ENCODE data around the gene SCCPDH.
"Not testable (repeated sequence)": the region's sequence is repeated elsewhere in the genome, so short reads cannot be mapped to it uniquely, and the experiment has no call there.

The SCCPDH gene

DNA sequence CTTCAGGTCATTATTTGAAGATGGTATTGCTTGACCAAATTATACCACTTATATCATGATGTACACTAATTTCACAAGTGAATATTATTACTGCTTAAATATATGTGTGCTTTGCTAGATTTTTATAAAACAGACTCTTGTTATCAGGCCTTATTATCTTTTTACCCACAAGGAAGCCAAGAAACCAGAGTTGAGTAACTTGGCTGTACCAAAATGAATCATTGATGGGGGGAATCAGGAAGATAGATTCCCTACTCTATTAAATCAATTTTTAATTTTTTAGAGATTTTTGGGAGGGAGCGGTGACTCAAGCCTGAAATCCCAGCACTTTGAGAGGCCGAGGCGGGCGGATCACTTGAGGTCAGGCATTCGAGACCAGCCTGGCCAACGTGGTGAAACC is 16.0 kb upstream of the SCCPDH start:
- no peak for DNase-seq

DNA sequence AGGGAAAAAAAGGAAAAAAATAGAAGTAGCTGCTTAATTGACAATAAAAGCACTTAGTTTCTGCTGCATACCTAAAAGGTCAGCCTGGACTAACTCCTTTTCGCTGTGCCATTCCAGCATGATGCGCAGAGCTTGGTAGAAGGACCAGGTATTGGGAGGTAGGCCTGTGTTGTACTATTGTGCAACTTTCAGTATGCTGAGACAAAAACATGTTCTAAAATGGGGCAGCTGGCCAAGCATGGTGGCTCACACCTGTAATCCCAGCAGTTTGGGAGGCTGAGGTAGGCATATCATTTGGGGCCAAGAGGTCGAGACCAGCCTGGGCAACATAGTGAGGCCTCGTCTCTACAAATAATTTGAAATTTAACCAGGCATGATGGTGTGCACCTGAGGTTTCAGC is 15.0 kb upstream of the SCCPDH start:
- DNase-seq, result no peak

DNA sequence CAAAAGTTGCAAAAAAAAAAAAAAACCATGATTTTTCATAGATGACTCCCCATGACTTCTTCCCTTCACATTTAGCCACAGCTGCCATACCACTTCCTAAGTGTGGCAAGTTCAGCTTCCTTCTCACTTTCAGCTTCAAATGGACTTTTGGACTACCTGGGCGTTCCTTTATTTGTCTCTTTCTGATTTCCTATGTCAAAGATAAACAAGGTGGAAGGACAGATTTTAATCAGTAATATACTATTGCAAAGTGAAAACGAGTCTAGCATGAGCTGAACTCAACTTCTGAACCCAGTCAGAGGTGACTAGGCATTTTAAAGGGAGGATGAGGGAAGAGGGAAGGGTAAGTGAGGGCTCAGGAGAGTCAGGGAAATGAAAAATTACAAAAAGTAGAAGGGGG is 14.4 kb upstream of the SCCPDH start:
- no peak for DNase-seq

GRCh38 chr1:246711548-246712003 is 12.6 kb upstream of the SCCPDH start:
- DNase-seq, result no peak

DNA sequence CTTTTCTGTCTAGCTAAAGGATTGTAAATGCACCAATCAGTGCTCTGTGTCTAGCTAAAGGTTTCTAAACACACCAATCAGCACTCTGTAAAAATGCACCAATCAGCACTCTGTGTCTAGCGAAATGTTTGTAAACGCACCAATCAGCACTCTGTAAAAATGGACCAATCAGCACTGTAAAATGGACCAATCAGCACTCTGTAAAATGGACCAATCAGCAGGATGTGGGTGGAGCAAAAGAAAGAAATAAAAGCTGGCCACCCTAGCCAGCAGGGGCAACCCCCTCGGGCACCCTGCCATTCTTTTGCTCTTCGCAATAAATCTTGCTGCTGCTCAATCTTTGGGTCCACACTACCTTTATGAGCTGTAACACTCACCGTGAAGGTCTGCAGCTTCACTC is 11.8 kb upstream of the SCCPDH start:
- DNase-seq, result not testable (repeated sequence)

GRCh38 chr1:246719361-246719760 is 4.8 kb upstream of the SCCPDH start:
- DNase-seq, result not testable (repeated sequence)

DNA sequence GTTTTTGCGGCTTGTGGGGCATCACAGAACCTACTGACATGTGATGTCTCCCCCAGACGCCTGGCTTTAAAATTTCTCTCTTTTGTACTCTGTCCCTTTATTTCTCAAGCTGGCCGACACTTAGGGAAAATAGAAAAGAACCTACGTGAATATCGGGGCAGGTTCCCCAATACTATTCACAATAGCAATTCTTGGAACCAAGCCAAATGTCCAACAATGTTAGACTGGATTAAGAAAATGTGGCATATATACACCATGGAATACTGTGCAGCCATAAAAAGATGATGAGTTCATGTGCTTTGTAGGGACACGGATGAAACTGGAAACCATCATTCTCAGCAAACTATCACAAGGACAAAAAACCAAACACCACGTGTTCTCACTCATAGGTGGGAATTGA is 3.4 kb upstream of the SCCPDH start:
- not testable (repeated sequence) for DNase-seq

DNA sequence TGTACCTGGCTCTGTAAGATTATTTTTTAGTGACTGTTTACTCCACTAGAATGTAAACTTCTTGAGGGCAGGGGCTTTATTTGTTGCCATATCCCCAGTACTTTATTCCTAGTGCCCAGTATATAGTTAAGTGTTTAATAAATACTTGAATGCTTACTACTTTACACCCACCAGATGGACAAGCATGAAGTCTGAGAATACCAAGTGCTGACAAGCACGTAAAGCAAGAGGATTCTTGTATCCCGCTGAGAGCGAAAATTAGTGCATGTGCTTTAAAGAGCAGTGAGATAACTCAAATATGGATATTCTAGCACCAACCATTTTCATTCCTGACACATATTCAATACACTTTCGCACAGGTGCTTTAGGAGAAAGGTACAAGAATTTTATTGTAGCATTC is 1.5 kb upstream of the SCCPDH start:
- no peak for DNase-seq

- DNase-seq, result no peak
Observed at GRCh38 chr1:246724731-246725095, 504 bp downstream of the SCCPDH start.

GRCh38 chr1:246725191-246725590 is 982 bp downstream of the SCCPDH start:
- no peak for DNase-seq

GRCh38 chr1:246726255-246726679 is 2.1 kb downstream of the SCCPDH start:
- DNase-seq, result no peak

- no peak for DNase-seq
Observed at GRCh38 chr1:246726881-246727280, 2.7 kb downstream of the SCCPDH start.

- no peak for DNase-seq
Observed at GRCh38 chr1:246727594-246727993, 3.4 kb downstream of the SCCPDH start.

DNA sequence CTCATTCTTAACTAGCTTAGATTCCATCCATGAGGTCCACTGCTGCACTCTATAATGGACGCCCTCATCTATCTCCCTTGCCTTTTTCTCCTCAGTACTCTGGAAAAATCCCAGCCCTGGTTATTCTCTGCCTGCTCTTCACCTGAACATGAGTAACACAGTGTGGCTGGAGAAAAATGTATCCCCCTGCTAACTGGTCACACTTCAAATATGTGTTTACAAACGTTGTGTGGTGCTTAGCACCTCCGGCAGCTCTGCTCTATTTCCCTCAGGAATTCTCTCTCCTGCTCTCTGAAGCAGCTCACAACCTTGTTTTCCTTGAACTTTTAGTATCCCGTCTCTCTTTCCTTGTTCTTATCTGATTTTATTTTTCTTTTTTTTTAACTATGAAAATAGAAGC is 4.1 kb downstream of the SCCPDH start:
- no peak for DNase-seq

DNA sequence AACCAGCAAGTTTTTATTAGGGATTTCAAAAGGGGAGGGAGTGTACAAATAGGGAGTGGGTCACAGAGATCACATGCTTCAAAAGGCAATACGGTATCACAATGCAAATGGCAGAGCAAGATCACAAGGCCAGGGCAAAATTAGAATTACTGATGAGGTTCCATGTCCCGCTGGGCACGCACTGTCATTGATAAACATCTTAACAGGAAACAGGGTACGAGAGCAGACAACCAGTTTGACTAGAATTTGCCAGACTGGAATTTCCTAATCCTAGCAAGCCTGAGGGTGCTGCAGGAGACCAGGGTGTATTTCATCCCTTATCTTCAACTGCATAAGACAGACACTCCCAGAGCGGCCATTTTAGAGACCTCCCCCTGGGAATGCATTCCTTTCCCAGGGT is 4.8 kb downstream of the SCCPDH start:
- not testable (repeated sequence) for DNase-seq

GRCh38 chr1:246730839-246731238 is 6.6 kb downstream of the SCCPDH start:
- no peak for DNase-seq

DNA sequence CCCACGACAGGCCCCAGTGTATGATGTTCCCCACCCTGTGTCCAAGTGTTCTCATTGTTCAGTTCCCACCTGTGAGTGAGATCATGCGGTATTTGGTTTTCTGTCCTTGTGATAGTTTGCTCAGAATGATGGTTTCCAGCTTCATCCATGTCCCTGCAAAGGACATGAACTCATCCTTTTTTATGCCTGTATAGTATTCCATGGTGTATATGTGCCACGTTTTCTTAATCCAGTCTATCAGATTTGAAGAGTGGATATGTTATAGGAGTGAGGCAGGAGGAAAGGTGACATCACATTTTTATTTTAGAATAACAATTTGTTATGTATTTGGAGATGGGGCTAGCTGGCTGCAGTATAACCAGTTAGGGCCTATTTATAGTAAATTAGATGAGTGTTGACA is 7.7 kb downstream of the SCCPDH start:
- not testable (repeated sequence) for DNase-seq

DNA sequence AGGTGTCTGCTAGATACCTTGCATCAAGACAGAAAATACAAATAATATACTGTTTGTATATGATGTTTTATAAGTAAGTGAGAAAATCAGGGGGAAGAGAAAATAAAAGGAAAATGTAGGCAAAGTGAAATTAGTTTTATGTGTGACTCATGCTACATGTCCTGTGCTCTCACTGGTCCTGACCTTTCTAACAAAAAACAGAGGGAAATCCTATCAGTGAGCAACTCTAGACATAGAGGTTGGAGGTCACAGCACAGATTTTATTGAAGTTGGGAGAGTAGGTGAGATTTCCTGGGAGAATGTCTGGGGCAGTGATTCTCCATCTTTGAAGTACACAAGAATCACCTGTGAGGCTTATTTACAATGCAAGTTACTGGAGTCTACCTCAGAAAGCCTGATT is 9.5 kb downstream of the SCCPDH start:
- no peak for DNase-seq

GRCh38 chr1:246734866-246735265 is 10.7 kb downstream of the SCCPDH start:
- DNase-seq, result no peak

GRCh38 chr1:246735735-246736134 is 11.5 kb downstream of the SCCPDH start:
- no peak for DNase-seq

DNA sequence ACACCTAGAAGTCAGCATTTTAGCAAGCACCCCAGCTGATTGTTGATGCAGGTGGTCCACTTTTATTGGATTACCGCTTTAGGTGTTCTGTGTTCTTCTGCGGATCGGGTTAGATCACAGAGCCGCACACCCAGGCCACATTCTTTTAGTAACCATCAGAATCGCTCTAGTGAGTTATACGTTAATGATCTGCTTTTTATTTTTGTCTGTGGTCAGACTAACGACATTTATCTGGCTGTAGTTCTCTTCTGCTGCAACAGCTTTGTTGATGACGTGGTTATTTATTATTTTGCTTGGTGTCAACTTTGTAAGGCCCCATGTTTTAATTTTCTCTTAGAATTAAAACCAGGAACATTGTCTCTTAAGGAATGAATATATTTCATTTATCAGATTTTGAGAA is 18.2 kb downstream of the SCCPDH start:
- no peak for DNase-seq

DNA sequence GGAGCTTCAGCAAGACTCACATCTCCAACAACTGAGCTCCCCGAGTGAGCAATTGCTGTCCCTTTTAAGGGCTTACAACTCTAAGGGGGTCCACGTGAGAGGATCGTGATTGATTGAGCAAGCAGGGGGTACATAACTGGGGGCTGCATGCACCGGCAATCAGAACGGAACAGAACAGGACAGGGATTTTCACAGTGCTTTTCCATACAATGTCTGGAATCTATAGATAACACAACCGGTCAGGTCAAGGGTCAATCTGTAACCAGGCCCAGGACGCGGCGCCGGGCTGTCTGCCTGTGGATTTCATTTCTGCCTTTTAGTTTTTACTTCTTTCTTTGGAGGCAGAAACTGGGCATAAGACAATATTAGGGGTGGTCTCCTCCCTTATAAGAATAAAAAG is 21.9 kb downstream of the SCCPDH start:
- not testable (repeated sequence) for DNase-seq

DNA sequence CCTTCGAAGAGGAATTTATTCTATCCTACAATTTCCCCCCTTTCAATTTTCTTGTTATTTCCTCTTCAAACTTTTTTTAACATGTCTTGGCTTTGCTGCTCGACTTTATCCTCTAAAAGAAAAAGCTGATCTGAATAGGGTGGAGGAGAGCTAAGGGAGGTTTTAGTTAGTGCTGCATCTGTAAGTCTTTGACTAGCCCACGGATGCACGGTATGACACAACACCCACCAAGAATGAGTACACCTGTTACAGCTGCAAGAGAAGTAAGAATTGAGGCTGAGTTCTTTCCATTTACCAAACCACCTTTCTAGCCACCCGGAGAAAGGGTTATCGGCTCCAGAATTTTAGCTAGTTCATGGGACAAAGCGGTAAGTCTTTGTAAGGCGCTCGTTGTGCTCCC is 23.8 kb downstream of the SCCPDH start:
- DNase-seq, result no peak

GRCh38 chr1:246748867-246749266 is 24.7 kb downstream of the SCCPDH start:
- DNase-seq, result no peak

GRCh38 chr1:246750752-246751151 is 26.5 kb downstream of the SCCPDH start:
- no peak for DNase-seq

Data from CD4-positive, alpha-beta T cell treated with Interleukin-4 for 4 hours (primary cell).